Measurements from ENCODE around the gene ST3GAL4.
A peak's percentile ranks its signal among the peaks of the same experiment; 100 is the strongest.
"Not testable (repeated sequence)": the region's sequence is repeated elsewhere in the genome, so short reads cannot be mapped to it uniquely, and the experiment has no call there.

Gene ST3GAL4

DNA sequence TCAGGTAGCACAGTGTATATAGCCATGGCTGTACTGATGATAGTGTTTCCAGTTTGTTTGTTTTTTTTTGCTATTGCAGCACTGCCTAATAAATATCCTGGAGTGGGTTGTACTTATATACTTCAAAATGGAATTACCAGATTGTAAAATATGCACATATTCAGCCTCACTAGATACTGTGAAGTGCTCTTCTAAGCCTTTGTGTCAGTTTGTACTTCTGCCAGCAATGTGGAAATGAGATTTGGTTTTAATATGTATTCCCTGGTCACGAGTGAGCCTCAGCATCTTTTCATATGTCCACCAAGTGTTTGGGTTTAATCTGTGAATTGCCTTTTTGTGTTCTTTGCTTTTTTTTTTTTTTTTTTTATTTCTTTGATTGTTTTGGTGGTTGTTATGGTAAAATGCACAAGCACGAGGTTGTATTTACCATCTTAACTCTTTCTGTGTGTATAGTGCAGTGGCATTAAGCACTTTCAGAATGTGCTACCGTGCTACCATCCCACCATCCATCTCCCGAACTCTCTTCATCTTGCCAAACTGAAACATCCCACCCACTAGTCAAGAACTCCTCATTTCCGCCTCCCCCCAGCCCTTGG lies 34.9 kb downstream of the ST3GAL4 start:
- no peak for DNase-seq (ENCODE audit: low spot score)

DNA sequence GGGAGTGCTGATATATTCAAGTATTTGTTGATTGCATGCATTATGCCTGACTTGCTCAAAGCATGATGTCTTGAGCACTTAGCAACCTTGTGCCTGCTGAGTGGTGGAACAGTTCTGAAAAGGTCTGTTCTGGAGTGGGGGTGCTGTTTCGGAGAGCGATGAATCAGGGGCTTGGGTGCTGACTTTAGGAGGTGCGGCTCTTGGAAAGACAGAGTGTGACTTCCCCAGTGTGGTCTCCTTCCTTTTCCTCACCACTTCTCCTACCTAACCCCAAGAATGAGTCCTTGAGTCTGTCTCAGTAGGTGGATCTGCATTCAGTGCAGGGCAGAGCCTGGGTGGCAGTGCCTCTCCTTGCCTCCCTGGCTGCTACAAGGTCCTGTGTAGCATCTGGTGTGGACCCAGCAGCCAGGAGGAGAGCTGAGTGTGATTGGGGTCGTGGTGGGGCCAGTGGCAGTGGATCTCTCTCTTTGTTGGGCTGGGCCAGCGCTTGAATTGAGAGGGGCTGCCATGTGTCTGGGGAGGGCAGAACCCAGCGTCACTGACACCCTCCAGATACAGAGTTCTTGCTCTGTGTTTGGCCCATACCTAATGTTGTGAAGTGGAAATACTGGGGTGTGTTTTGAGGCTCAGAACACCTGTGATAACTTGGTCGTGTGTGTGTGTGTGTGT lies 35.9 kb downstream of the ST3GAL4 start:
- DNase-seq (ENCODE audit: low spot score): no peak

DNA sequence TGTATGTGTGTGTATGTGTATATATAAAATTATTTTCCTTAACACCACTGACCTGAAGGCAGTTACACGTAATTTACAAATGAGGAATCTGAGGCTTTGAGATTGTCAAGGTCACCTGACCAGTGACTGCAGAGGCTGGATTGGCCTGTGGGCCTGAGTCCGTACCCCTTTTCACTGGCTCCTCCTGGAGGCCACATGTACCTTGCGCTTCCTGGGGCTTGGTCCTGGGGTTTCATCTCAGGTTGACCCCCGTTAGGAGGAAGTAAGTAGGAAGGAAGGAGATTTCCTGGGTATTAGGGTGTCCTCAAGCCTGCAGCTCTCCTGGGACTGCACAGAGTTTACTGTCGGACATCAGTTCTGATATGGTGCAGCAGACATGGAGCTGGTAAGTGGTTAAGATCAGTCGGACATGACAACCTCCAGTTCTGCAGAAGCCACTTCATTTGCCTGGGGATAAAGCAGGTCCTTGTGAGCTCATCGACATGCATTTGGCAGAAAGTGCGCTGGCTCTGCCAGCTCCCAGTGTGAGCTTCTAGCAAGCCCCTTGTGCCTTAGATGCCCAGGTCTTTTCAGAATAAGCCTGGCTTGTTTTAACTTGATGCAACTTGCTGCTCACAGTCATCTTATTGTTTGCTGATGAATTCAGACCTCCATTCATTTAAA lies 36.6 kb downstream of the ST3GAL4 start:
- peak; percentile 25 for DNase-seq (ENCODE audit: low spot score)

DNA sequence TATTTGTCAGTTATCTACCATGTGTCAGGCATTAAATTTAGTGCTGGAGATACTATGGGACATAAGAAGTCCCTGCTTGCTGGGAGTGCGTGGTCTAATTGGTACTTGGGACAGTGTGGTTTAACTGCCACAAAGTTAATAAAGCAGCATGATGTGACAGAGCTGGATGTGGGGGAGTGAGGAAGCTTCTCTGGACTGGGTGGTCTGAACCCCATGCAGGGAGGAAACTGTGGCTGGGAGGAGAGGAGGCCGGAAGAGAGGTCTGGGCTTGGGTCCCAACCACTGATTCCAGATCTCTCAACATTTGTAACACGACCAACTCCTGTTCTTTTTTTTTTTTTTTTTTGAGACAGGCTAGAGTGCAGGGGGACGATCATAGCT lies 37.1 kb downstream of the ST3GAL4 start:
- DNase-seq (ENCODE audit: low spot score): no peak

DNA sequence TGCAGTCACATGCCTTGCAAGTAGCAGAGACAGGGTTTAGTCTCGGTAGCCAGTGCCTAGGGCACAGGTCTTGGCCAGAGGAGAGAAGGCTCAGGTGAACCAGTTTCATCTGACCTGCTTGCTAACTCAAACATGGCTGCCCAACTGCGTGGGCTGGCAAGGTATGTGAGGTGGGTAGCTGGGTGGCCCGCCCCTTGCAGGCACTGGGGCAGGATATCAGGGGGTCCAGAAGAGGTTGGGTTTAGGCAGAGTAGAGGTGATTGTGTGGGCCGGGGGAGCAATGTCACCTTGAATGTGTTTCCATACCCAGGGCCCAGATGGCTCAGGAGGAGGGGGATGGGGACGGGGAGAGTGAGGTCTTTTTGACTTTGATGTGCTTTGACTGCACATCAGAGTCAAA lies 37.7 kb downstream of the ST3GAL4 start:
- DNase-seq (ENCODE audit: low spot score): no peak

DNA sequence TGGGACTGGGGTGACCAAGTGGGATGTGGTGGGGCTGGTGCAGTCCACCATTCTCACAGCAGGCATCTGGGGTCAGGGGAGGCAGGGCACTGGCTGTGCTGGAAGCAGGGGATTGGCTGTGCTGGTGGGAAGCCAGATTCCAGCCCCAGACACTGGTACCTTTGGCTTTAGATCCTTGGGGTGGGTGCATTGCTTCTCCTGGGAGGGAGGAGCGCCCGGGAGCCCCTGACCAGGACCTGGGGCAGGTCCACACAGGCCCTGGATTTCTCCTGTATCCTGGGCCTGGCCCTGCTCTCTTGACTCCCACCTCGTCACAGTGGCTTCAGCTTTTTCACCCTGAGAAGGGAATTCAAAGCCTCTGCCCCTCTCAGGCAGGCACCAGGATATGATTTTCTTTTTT lies 38.5 kb downstream of the ST3GAL4 start:
- DNase-seq (ENCODE audit: low spot score): no peak

DNA sequence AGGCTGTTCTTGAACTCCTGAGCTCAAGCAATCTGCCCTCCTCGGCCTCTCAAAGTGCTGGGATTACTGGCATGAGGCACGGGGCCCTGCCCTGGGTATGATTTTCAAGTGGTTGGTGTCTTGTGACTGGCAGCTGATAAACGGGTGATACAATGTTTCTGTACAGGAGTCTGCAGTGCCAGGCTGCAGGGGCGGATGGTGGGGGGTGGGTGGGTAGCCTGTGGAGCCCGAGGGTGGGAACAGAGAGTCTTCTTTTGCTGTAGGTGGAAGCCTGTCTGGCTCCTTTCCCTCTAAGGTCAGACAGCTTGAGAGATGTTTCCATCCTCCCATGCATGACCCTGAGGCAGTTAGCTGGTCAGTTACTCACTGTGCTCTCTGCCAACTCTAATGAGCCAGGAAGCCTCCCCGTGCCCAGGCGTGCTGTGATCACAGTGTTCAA lies 39.2 kb downstream of the ST3GAL4 start:
- not testable (repeated sequence) for DNase-seq (ENCODE audit: low spot score)

DNA sequence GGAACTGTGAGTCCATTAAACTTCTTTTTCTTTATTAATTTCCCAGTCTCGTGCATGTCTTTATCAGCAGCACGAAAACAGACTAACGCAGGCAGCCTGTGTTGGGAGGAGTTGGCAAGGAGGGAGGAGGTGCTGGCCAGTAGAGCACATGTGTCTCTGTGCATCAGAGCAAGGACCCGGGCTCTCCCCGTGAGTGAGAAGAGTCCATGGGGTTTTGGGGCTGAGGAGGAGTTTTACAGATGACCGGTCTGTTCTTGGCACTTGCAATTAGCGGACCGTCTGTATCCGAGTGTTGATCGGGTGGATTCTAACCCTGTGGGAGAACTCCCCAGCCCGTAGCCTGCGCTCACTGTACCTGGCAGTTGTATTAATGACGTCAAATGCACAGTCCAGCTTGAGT lies 40.3 kb downstream of the ST3GAL4 start:
- DNase-seq (ENCODE audit: low spot score): not testable (repeated sequence)

DNA sequence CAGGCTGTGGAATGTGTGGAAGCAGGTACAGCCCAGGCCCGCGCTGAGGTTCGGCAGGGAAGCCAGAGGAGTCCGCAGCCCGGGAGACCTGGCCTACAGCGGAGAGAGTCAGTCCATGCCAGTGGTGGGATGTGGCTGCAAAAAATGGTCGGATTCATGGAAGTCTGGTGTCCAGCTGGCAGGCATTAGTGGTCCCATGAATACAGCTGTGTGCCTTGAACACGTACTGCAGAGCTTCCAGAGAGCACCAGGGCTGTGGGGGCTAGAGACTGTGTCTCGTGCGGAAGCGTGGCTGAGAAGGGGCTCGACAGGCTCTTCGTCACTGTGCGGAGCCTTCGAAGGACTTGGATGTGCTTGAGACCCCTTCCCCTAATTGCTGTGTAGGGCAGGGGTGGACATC lies 40.8 kb downstream of the ST3GAL4 start:
- not testable (repeated sequence) for DNase-seq (ENCODE audit: low spot score)

DNA sequence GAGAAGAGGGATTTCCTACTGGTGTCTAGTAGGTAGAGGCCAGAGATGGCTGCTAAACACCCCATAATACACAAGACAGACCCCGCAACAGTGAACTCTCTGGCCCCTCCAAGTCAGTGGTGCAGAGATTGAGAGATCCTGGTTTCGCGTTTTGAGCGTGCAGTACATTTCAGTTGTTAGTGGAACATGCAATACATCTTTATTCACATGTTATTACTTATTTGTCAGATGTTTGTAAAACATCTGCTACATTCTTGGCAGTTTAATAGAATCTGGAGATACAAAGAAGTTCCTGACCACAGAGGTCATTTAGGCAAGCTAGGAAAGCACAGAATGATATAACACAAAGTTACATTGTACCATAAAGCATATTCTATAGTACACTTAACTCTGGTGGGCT lies 41.5 kb downstream of the ST3GAL4 start:
- DNase-seq (ENCODE audit: low spot score): no peak

DNA sequence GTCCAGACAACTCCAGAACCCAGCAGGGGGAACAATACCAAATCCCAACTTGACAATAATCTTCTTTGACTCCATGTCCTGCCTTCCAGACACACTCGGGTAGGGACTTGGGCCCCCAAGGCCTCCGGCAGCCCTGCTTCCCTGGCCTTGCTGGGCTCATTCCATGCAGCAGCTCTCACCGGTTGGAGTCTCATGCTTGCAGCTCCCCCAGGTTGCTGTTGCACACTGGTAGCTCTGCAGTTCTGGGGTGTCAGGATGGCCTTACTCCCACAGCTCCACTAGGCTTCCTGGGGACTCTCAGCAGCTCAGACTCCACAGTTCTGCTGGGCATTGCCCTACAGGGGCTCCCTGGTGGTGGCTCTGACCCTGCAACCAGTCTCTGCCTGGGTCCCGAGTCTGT lies 42.8 kb downstream of the ST3GAL4 start:
- no peak for DNase-seq (ENCODE audit: low spot score)

DNA sequence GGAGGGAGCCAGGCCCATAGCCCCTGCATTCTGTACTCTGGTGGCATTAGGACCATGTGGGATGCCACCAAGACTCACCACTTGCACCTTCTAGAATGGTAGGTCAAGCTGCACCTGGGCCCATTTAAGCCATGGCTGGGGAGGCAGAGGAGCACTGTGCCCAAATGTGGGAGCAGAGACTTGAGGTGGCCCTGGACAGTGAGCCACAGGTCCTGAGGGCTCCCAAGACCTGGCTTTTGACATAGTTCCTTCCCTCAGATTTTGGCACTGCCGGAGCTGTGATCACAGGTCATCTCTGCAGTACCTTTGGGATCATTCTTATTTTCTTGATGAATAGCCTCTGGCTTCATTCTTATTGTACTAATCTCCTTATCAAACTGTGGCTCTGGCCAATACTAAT lies 43.2 kb downstream of the ST3GAL4 start:
- DNase-seq (ENCODE audit: low spot score): no peak

DNA sequence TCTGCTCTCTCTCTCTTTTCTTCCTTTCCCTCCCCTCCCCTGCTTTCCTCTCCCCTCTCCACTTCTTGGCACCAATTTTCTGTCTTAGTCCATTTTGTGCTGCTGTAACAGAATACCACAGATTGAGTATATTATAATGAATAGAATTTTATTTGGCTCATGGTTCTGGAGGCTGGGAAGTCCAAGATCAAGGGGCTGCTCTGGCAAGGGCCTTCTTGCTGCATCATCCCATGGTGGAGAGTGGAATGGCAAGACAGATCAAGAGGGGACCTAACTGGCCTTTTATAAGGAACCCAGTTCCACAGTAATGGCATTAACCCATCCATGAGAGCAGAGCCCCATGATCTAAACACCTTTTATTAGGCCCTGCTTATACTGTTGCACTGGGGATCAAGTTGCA lies 44.5 kb downstream of the ST3GAL4 start:
- no peak for DNase-seq (ENCODE audit: low spot score)

DNA sequence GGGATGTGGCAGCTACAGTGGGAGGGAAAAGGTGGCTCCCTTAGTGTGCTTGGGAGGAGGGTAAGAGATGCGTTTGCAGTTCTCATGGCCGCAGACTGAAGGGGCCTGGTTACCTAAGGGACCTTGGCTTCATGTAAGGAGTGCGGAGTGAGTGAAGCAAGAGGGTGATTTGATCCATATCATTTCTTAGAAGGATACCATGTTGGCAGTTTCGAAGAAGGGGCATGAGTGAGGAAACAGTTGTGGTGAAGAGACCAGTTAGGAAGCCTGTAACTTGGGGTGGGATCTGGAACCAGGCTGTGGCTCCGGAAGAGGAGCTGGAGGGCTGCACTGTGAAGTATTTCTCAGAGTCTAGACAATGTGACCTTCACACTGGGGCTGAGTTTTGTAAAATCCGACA lies 45.0 kb downstream of the ST3GAL4 start:
- DNase-seq (ENCODE audit: low spot score): no peak

DNA sequence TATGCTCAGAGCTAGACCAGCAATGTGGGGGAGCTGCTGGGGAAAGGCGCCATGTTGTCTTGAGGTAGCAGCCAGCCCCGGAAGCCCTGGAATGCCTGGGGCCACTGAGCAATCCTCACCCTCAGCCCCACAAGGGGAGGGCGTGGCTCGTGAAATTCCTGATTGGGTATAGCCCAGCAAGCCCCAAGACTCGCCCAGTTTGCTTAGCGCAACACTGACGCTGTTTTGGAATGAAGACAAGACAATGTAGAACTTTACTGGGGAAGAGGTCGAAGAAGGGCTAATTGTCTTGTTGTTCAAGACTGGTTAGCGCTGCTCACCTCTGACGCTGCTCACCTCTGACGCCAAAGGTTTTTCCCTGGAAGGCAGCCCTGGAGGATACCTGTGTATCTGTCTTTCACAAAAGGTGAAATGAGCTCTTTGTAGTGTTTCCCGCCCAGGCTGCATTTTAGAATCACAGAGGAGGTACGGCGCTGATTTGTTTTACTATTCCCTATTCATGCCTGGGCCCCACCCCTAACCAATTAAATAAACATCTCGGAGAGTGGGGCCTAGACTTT lies 47.6 kb downstream of the ST3GAL4 start:
- DNase-seq (ENCODE audit: low spot score): no peak

DNA sequence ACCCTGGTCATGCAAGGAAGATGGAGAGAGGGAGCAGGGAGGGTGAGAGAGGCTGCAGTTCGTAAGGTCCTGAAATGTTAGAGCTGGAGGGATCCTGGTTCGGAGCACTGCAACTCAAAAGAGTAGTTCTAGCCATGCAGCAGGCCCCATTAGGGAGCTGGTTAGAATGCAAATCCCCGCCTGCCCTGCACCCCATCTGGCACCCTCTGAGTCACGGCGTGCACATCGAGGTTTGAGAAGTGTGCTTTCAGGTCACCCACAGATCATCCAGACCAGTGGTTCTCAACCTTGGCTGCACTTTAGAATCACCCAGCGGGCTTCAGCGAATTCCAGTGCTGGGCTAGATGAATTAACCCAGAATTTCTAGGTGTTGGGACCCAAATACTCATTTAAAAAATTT lies 48.2 kb downstream of the ST3GAL4 start:
- DNase-seq (ENCODE audit: low spot score): no peak

DNA sequence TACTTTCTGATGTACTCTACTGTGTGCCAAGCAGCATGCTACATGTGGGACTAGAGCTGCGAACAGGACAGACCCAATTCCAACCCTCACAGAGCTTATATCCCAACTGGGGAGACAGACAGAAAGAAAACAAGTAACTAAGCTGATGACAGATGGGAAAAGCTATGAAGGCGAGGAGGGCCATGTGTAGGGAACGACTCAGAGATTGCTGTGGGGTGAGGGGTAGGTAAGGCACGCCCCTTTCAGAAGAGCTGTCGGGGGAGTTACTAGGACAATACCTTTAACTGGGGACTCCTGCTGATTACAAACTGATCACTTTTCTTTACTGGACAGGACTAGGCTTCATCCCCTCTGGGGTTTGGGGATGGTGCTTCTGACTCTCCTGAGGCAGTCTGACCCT lies 48.9 kb downstream of the ST3GAL4 start:
- DNase-seq (ENCODE audit: low spot score): no peak

DNA sequence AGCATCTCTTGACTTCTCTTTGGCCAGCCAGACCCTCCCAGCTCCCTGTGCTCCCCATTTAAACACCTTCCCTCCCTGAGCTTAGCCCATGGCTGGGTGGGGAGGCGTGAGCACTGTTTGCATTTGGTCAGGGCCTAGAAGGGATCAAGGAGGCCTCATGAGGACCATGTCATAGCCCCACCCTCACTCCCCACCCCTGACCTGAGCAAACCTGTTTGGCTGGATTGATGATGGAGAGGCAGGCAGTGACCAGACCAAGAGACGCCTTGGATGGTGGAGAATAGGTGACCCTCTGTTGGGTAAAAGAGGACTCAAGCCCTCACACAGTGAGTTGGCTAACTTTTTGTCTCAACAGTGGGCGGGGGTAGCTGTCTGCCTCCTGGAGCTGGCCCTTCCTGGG lies 49.9 kb downstream of the ST3GAL4 start:
- no peak for DNase-seq (ENCODE audit: low spot score)

DNA sequence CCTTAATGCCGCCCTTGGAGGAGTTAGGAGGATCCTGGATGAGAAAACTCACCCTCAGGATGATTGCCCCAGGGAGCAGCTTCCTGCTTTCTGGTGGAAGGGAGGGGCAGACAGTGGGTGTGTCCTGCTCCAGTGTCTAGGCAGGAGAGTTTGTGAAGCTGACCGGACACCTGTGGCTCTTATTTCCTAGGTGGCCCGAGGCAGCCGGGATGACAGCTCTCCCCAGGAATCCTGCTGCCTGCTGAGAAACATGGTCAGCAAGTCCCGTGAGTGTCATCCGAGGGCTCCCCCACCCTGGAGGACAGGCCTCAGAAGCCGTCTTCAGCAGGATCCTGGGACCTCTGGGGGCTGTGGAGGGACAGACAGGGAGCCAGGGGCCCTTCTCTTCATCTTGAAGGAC lies 50.4 kb downstream of the ST3GAL4 start:
- no peak for DNase-seq (ENCODE audit: low spot score)

DNA sequence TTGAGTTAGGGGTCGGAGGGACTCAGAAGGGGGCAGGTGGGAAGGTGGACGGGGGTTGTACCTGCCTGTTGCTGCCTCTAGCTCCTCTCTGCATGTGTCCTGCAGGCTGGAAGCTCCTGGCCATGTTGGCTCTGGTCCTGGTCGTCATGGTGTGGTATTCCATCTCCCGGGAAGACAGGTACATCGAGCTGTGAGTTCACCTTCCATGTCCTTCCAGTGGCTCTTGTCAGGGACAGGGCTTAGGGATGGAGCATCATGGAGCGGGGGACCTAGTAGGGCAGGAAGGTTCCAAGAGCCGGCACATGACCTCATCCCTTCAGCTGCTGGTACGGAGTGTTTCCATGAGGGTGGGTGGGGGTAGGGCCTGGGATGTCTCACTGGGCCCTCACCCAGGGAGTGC lies 50.9 kb downstream of the ST3GAL4 start:
- no peak for DNase-seq (ENCODE audit: low spot score)

DNA sequence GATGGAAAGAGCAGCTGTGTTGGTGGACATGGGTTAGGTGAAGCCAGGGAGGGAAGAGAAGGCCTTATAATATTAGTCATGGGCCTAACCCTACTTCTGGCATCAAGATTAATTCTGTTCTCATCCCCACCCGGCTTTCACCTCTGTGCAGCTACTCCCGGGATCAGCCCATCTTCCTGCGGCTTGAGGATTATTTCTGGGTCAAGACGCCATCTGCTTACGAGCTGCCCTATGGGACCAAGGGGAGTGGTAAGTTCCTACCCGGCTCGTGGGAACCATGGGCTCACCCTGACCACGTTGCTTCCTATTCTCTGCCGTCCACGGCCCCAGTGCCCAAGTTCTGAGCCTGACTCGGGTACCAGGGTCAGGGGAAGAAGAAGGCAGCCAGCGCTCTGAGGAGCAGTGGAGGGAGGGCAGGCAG lies 51.6 kb downstream of the ST3GAL4 start:
- DNase-seq (ENCODE audit: low spot score): no peak

DNA sequence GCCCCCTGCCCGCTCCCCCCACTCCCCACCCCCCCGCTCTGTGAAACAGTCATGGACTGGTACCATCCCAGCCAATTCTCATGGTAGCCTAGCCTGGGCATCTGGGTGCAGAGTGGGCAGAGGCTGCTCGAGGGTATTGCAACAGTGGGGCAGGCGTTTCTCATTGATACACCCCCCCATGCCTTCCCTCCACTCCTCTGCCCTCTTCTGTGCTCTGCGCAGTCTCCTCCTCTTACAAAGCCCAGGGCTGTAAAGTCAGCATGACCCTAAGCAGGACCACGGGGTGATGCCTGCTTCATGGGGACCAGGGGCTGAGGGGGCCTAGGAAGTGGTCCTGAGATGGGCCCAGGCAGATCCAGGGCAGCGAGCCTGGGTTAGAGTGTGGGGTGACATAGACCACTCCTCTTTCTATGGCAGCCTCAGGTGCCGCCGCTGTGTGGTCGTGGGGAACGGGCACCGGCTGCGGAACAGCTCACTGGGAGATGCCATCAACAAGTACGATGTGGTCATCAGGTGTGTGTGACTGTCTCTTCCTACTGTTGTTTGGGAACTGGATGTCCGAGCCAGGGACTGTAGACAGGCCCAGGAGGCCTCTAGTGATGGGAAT lies 52.3 kb downstream of the ST3GAL4 start:
- DNase-seq (ENCODE audit: low spot score): no peak

DNA sequence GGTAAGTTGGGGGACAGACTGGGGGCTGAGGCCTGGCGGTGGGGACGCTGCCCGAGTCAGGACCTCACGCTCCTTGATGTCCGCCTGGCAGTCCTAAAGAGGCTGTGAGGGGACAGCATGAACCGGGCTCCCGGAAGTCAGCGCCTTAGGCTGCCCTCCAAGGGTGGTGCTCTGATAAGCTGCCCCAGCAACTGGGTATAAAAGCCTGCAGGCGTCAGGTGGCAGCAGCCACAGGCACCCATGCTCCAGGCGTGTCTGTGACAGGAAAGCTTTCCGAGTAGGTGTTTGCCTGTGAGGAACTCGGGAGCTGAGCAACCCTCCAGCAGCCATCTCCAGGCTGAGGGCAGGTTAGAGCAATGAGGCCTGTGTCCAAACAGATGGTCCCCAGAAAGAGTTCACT lies 53.0 kb downstream of the ST3GAL4 start:
- no peak for DNase-seq (ENCODE audit: low spot score)

Data from hematopoietic multipotent progenitor cell treated with erythropoietin and hydrocortisone succinate and interleukin-3 and kit ligand, for 15 days (in vitro differentiated cells).